IPS-18c (cell line): Measurements from ENCODE around the gene RNF175.

Experiments used
- H3K4me3 ChIP-seq: 2 replicates; pipeline ENCODE4 v1.7.0; 2013; ENCODE audit warnings: low read depth, mild to moderate bottlenecking, low read length, moderate library complexity; ENCODE audit not compliant: insufficient read depth
- H3K9me3 ChIP-seq: one replicate; pipeline ENCODE4 v1.6.1; 2013; ENCODE audit warnings: mild to moderate bottlenecking, low read length, moderate library complexity; ENCODE audit not compliant: control insufficient read depth, insufficient read depth

Gene RNF175

GRCh38 chr4:153764601-153765368, 5.0 kb upstream of the RNF175 start:
- Histone ChIP-seq H3K4me3 (no peak overlapping the region), H3K9me3 (no peaks in the 10 kb centered on the region)

GRCh38 chr4:153763404-153763803, 3.6 kb upstream of the RNF175 start:
- Histone ChIP-seq H3K4me3 (no peak overlapping the region), H3K9me3 (no peaks in the 10 kb centered on the region)

GRCh38 chr4:153758688-153759406, 977 bp downstream of the RNF175 start:
- H3K9me3 ChIP-seq, result no peaks in the 10 kb centered on the region
- H3K4me3 ChIP-seq, result peak overlapping the region; percentile 78

GRCh38 chr4:153758136-153758535, 1.7 kb downstream of the RNF175 start:
- Histone ChIP-seq H3K9me3 (no peaks in the 10 kb centered on the region), H3K4me3 (peak overlapping the region; percentile 20; the same call in 1 of the 2 replicates)

GRCh38 chr4:153757407-153757806, 2.4 kb downstream of the RNF175 start:
- H3K4me3 ChIP-seq, result no peak overlapping the region

GRCh38 chr4:153755186-153755585, 4.6 kb downstream of the RNF175 start:
- Histone ChIP-seq H3K4me3 (no peak overlapping the region), H3K9me3 (no peaks in the 10 kb centered on the region)

More at GRCh38 chr4:153757407-153757806, 2.4 kb downstream of the RNF175 start:
- no peaks in the 10 kb centered on the region for H3K9me3 ChIP-seq

- no peak overlapping the region for H3K4me3 ChIP-seq
- H3K9me3 ChIP-seq, result no peaks in the 10 kb centered on the region
Measured at GRCh38 chr4:153750197-153750817, 9.5 kb downstream of the RNF175 start.

- H3K4me3 ChIP-seq, result no peak overlapping the region
- no peaks in the 10 kb centered on the region for H3K9me3 ChIP-seq
Measured at GRCh38 chr4:153748378-153748777, 11.4 kb downstream of the RNF175 start.

GRCh38 chr4:153747406-153747955, 12.3 kb downstream of the RNF175 start:
- H3K4me3 ChIP-seq, result no peak overlapping the region

GRCh38 chr4:153745651-153746050, 14.2 kb downstream of the RNF175 start:
- no peak overlapping the region for H3K4me3 ChIP-seq

More at GRCh38 chr4:153747406-153747955, 12.3 kb downstream of the RNF175 start:
- no peaks in the 10 kb centered on the region for H3K9me3 ChIP-seq

GRCh38 chr4:153741541-153741940, 18.3 kb downstream of the RNF175 start:
- H3K9me3 ChIP-seq, result peaks cover 3% of the 10 kb centered on the region
- no peak overlapping the region for H3K4me3 ChIP-seq

More at GRCh38 chr4:153745651-153746050, 14.2 kb downstream of the RNF175 start:
- H3K9me3 ChIP-seq, result peaks cover 3% of the 10 kb centered on the region

GRCh38 chr4:153735906-153736461, 23.8 kb downstream of the RNF175 start:
- peaks cover 3% of the 10 kb centered on the region for H3K9me3 ChIP-seq
- no peak overlapping the region for H3K4me3 ChIP-seq

- Histone ChIP-seq H3K4me3 (no peak overlapping the region), H3K9me3 (no peaks in the 10 kb centered on the region)
Measured at GRCh38 chr4:153733751-153734448, 25.9 kb downstream of the RNF175 start.

- no peak overlapping the region for H3K4me3 ChIP-seq
- H3K9me3 ChIP-seq, result no peaks in the 10 kb centered on the region
Measured at GRCh38 chr4:153731239-153731638, 28.6 kb downstream of the RNF175 start.

GRCh38 chr4:153729895-153730294, 29.9 kb downstream of the RNF175 start:
- Histone ChIP-seq H3K9me3 (no peaks in the 10 kb centered on the region), H3K4me3 (no peak overlapping the region)

- Histone ChIP-seq H3K4me3 (no peak overlapping the region), H3K9me3 (no peaks in the 10 kb centered on the region)
Measured at GRCh38 chr4:153728660-153729059, 31.2 kb downstream of the RNF175 start.

GRCh38 chr4:153728151-153728550, 31.7 kb downstream of the RNF175 start:
- no peak overlapping the region for H3K4me3 ChIP-seq
- H3K9me3 ChIP-seq, result no peaks in the 10 kb centered on the region
